ENCODE data around the gene CLCNKB. TPM values are rescaled to one million over a fixed set of nuclear protein-coding genes. Genes with fewer than 3 reads are reported as not detected.

Gene CLCNKB
- total and polyA plus RNA-seq, 2 of the 13 experiments (the other 11 are each of a cell fraction or from before 2014, with no cell fraction given), result 0.04 TPM; not detected in 1

DNA sequence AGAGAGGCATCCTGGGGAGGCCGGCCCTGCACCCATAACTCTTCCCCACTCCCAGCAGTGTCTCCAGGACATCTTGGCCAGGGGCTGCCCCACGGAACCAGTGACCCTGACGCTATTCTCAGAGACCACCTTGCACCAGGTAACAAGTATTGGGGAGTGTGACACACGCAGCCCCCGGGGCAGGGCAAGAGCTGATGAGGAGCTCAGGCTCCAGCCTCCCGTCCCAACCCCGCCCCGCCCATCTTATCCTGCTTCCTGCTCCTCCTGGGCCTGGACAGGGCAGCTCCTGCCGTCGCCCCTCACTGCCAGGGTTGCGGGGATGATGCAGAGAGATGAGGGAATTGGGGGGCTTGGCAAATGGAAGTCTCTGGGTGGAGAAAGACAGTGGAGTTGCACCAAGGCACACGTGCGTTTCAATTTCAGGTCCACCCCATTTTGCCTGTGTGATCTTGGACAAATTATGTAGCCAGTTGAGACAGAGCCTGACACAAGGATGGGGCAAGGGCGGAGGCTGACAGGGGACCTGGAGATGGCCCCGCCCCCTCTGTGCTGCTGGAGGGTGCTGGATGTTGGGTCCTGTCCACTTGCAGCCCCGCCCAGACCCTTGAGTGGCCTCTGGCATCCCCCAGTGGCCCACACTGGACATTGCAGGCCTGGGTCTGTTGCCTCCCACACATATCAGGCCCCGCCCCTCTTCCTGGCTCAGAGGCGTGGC, 11.0 kb upstream of the CLCNKB start (continued):
- TF ChIP-seq ZNF17 (CRISPR knock-in tag; IDR thresholded peaks at IDR 0.05) (no peak), BCL3 (CRISPR knock-in tag; IDR thresholded peaks at IDR 0.05) (no peak), ETV6 (CRISPR knock-in tag; conservative IDR thresholded peaks at IDR 0.05) (no peak), ZNF83 (CRISPR knock-in tag; IDR thresholded peaks at IDR 0.05; ENCODE audit: borderline replicate concordance) (no peak), HOXA3 (CRISPR knock-in tag; IDR thresholded peaks at IDR 0.05) (peak; percentile 23; the same call in 1 of the 2 replicates), ZNF556 (CRISPR knock-in tag; IDR thresholded peaks at IDR 0.05; ENCODE audit: borderline replicate concordance) (no peak), SP5 (CRISPR knock-in tag; IDR thresholded peaks at IDR 0.05; ENCODE audit: borderline replicate concordance, low read depth) (0 out of 2 replicates have a peak, but pooled peaks have one; percentile 53), ZNF619 (CRISPR knock-in tag; IDR thresholded peaks at IDR 0.05) (0 out of 2 replicates have a peak, but pooled peaks have one; percentile 67), NRL (CRISPR knock-in tag; IDR thresholded peaks at IDR 0.05; ENCODE audit: borderline replicate concordance) (peak; percentile 65; the same call in 1 of the 2 replicates), SSRP1 (CRISPR knock-in tag; IDR thresholded peaks at IDR 0.05) (no peak), MXI1 (IDR thresholded peaks at IDR 0.05; ENCODE audit: borderline replicate concordance, low read depth, low read length) (peak; percentile 21; the same call in 1 of the 3 replicates), THAP11 (CRISPR knock-in tag; IDR thresholded peaks at IDR 0.05) (peak; percentile 27; the same call in 1 of the 2 replicates), ZNF614 (CRISPR knock-in tag; IDR thresholded peaks at IDR 0.05; ENCODE audit: borderline replicate concordance) (no peak), ZNF879 (CRISPR knock-in tag; IDR thresholded peaks at IDR 0.05) (no peak), AGO1 (IDR thresholded peaks at IDR 0.05; ENCODE audit: low read depth, low read length, poor library complexity, severe bottlenecking) (no peak), ZNF263 (CRISPR knock-in tag; IDR thresholded peaks at IDR 0.05) (no peak), PITX1 (CRISPR knock-in tag; IDR thresholded peaks at IDR 0.05) (no peak), ARID5B (CRISPR knock-in tag; IDR thresholded peaks at IDR 0.05) (no peak)
- TF ChIP-seq, protein P1, sequence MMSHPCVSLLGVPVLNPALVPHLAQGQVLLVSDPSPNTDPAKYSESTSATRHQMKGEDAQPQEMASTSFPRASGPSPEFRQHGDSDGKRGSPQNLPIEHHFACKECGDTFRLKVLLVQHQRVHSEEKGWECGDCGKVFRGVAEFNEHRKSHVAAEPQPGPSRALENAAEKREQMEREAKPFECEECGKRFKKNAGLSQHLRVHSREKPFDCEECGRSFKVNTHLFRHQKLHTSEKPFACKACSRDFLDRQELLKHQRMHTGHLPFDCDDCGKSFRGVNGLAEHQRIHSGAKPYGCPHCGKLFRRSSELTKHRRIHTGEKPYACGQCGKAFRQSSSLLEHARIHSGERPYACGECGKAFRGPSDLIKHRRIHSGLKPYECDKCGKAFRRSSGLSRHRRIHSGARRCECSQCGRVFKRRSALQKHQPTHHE (CRISPR knock-in tag; IDR thresholded peaks at IDR 0.05; ENCODE audit: borderline replicate concordance), result no peak
- TF ChIP-seq, protein P2, sequence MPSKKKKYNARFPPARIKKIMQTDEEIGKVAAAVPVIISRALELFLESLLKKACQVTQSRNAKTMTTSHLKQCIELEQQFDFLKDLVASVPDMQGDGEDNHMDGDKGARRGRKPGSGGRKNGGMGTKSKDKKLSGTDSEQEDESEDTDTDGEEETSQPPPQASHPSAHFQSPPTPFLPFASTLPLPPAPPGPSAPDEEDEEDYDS (CRISPR knock-in tag; IDR thresholded peaks at IDR 0.05), result peak; percentile 24; the same call in 1 of the 2 replicates

Data from HepG2 (cell line).